PFSK-1 (cell line): ENCODE data around the gene MED12.

ENCODE experiments used
- POLR2AphosphoS5 ChIP-seq: IDR thresholded peaks from 2 replicates; pipeline ENCODE4 v1.6.1; 2012; ENCODE audit warnings: low read depth, mild to moderate bottlenecking, control low read depth, low read length, moderate library complexity
- TF ChIP-seq, protein P1 (sequence below), 2 experiments: IDR thresholded peaks; 2 replicates each; pipeline versions ENCODE4 v1.6.1 to v1.8.0; 2011 to 2012; ENCODE audit warnings: low read depth in 2 of 2, low read length in 2 of 2, control low read depth in 1 of 2, inconsistent platforms in 1 of 2, mild to moderate bottlenecking in 1 of 2, moderate library complexity in 1 of 2; ENCODE audit not compliant: insufficient read depth in 1 of 2

DNA sequence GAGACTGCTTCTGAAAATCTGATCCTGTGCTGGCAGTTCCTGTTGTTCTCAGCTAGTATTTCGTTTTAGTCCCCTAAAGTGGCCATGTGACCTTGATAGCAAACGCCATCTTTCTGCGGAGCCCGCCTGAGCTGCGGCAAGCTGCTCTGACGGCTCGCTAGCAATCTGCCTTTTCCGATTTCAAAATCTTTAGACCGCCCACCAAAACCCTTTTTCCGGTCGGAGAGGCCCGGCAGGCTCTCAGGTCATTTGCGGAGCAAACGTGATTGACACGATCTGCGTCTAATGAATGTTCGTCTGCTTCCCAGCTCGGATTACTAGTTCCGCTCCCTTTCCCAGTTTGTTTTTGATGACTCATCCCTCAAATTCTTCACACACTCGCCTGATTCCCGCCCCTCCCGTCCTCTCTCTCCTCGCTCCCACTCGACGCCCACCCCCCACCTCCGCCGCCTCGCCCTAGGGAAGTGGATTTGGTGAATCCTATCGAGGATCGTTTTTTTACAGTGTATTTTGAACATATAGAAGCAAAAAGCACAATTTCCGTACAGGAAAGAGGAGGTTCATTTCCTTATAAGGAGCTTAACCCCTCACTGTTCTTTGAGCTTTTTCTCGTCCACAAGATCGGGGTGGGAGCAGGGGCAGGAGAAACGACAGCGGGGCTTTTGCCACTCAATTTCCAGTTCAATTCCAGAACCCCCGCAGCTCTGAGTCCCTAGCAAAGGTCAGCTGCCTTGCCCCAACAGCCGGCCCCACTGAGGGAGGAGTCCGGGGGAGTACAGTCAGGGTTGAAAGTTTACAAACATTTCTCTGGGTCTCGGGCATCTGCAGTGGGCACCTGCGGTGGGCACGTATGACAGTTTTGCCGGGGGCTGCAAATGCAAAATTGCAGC, 63.8 kb downstream of the MED12 start:
- TF ChIP-seq, protein P1, sequence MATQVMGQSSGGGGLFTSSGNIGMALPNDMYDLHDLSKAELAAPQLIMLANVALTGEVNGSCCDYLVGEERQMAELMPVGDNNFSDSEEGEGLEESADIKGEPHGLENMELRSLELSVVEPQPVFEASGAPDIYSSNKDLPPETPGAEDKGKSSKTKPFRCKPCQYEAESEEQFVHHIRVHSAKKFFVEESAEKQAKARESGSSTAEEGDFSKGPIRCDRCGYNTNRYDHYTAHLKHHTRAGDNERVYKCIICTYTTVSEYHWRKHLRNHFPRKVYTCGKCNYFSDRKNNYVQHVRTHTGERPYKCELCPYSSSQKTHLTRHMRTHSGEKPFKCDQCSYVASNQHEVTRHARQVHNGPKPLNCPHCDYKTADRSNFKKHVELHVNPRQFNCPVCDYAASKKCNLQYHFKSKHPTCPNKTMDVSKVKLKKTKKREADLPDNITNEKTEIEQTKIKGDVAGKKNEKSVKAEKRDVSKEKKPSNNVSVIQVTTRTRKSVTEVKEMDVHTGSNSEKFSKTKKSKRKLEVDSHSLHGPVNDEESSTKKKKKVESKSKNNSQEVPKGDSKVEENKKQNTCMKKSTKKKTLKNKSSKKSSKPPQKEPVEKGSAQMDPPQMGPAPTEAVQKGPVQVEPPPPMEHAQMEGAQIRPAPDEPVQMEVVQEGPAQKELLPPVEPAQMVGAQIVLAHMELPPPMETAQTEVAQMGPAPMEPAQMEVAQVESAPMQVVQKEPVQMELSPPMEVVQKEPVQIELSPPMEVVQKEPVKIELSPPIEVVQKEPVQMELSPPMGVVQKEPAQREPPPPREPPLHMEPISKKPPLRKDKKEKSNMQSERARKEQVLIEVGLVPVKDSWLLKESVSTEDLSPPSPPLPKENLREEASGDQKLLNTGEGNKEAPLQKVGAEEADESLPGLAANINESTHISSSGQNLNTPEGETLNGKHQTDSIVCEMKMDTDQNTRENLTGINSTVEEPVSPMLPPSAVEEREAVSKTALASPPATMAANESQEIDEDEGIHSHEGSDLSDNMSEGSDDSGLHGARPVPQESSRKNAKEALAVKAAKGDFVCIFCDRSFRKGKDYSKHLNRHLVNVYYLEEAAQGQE (IDR thresholded peaks at IDR 0.05; ENCODE audit: insufficient read depth in 1 of 2, low read depth in 2 of 2, low read length in 2 of 2): 0 out of 4 replicates have a peak, but pooled peaks of 1 of the 2 experiments have one; percentile 32
- peak; percentile 96 for TF ChIP-seq POLR2AphosphoS5
